GM12874 (cell line): ENCODE measurements around the gene DENND6B.

Experiments used
- CTCF ChIP-seq: IDR thresholded peaks from 2 replicates; pipeline ENCODE4 v1.5.1; 2011; ENCODE audit warnings: low read depth, mild to moderate bottlenecking, control low read depth, low read length, moderate library complexity; ENCODE audit not compliant: insufficient read depth

The DENND6B gene

GRCh38 chr22:50296658-50297490, 29.9 kb downstream of the DENND6B start:
- TF ChIP-seq CTCF, result no peak

GRCh38 chr22:50294319-50294656, 32.5 kb downstream of the DENND6B start:
- TF ChIP-seq CTCF, result no peak

GRCh38 chr22:50293441-50294318, 33.1 kb downstream of the DENND6B start:
- TF ChIP-seq CTCF, result no peak

GRCh38 chr22:50292643-50293440, 34.0 kb downstream of the DENND6B start:
- no peak for TF ChIP-seq CTCF

GRCh38 chr22:50289942-50290630, 36.7 kb downstream of the DENND6B start:
- no peak for TF ChIP-seq CTCF

- TF ChIP-seq CTCF, result no peak
Measured at GRCh38 chr22:50289151-50289941, 37.5 kb downstream of the DENND6B start.
